Activated naive CD4-positive, alpha-beta T cell treated with anti-CD3 and anti-CD28 coated beads, Interleukin-2, amount 10 ng/mL, durations not matched to agents 7 days and 5 days (primary cell): ENCODE results near the gene CACHD1.

Experiments
- CTCF ChIA-PET: fragments of 350-600 bp; sonication (Branson Sonifier 250); formaldehyde crosslinking; loops from one replicate; lab custom pipeline; 2021; ENCODE audit warnings: antibody characterized with exemption; lab: Charles Lee
- DNase-seq: peaks from one replicate; pipeline ENCODE4 v3.0.0-alpha.2; 2020
- H3K27ac Mint-ChIP-seq: one replicate; pipeline ENCODE4 v1.8.0; 2021; ENCODE audit warnings: mild to moderate bottlenecking, moderate library complexity, mixed read lengths
- H3K27me3 Mint-ChIP-seq: one replicate; pipeline ENCODE4 v1.8.0; 2021; ENCODE audit warnings: mild to moderate bottlenecking, mixed read lengths
- H3K36me3 Mint-ChIP-seq: one replicate; pipeline ENCODE4 v1.8.0; 2021; ENCODE audit warnings: mixed read lengths
- H3K4me1 Mint-ChIP-seq: one replicate; pipeline ENCODE4 v1.8.0; 2021; ENCODE audit warnings: mixed read lengths
- H3K4me3 Mint-ChIP-seq: one replicate; pipeline ENCODE4 v1.8.0; 2021; ENCODE audit warnings: mild to moderate bottlenecking, moderate library complexity, mixed read lengths
- H3K9me3 Mint-ChIP-seq: one replicate; pipeline ENCODE4 v1.8.0; 2021; ENCODE audit warnings: mixed read lengths

CACHD1 gene

GRCh38 chr1:64654519-64655341 is 184.8 kb downstream of the CACHD1 start:
- Mint-ChIP-seq H3K27me3 (no peaks in the 10 kb centered on the region), H3K4me1 (no peaks in the 10 kb centered on the region), H3K4me3 (no peak overlapping the region), H3K27ac (no peak overlapping the region), H3K36me3 (no peaks in the 10 kb centered on the region), H3K9me3 (no peaks in the 10 kb centered on the region)
- CTCF ChIA-PET, result no interaction called here
- no peak for DNase-seq

- DNase-seq, result no peak
- no peaks in the 10 kb centered on the region for H3K36me3 Mint-ChIP-seq
- H3K27me3 Mint-ChIP-seq, result no peaks in the 10 kb centered on the region
- no peaks in the 10 kb centered on the region for H3K9me3 Mint-ChIP-seq
- no peak overlapping the region for H3K27ac Mint-ChIP-seq
- no peaks in the 10 kb centered on the region for H3K4me1 Mint-ChIP-seq
- CTCF ChIA-PET, result no interaction called here
- no peak overlapping the region for H3K4me3 Mint-ChIP-seq
These were observed 185.9 kb downstream of the CACHD1 start for GRCh38 chr1:64655861-64656260.

- peaks cover 3% of the 10 kb centered on the region for H3K27me3 Mint-ChIP-seq
- CTCF ChIA-PET, result no interaction called here
- no peaks in the 10 kb centered on the region for H3K36me3 Mint-ChIP-seq
- no peaks in the 10 kb centered on the region for H3K4me1 Mint-ChIP-seq
- H3K27ac Mint-ChIP-seq, result no peak overlapping the region
- DNase-seq, result no peak
- H3K4me3 Mint-ChIP-seq, result no peak overlapping the region
- no peaks in the 10 kb centered on the region for H3K9me3 Mint-ChIP-seq
These were observed 189.7 kb downstream of the CACHD1 start for GRCh38 chr1:64659478-64660138.

GRCh38 chr1:64663668-64664067 is 193.7 kb downstream of the CACHD1 start:
- Mint-ChIP-seq H3K4me1 (no peaks in the 10 kb centered on the region), H3K4me3 (no peak overlapping the region), H3K9me3 (no peaks in the 10 kb centered on the region), H3K36me3 (no peaks in the 10 kb centered on the region), H3K27me3 (peaks cover 3% of the 10 kb centered on the region), H3K27ac (no peak overlapping the region)
- DNase-seq, result peak; percentile 38
- CTCF ChIA-PET, result interaction anchor here (0.8 to 2.6 kb wide), 4 partner anchors 12 to 197 kb away, joined by 3 to 13 read pairs (median 3); no protein-coding TSS in a partner anchor

- no peak overlapping the region for H3K4me3 Mint-ChIP-seq
- CTCF ChIA-PET, result interaction anchor here (1.1 to 2.6 kb wide), 2 partner anchors 12 to 198 kb away, joined by 3 to 13 read pairs; no protein-coding TSS in a partner anchor
- no peak for DNase-seq
- H3K9me3 Mint-ChIP-seq, result no peaks in the 10 kb centered on the region
- peaks cover 3% of the 10 kb centered on the region for H3K27me3 Mint-ChIP-seq
- H3K4me1 Mint-ChIP-seq, result no peaks in the 10 kb centered on the region
- no peaks in the 10 kb centered on the region for H3K36me3 Mint-ChIP-seq
- H3K27ac Mint-ChIP-seq, result no peak overlapping the region
These were observed 194.4 kb downstream of the CACHD1 start for GRCh38 chr1:64664299-64664698.

GRCh38 chr1:64669098-64669675 is 199.3 kb downstream of the CACHD1 start:
- CTCF ChIA-PET, result no interaction called here
- Mint-ChIP-seq H3K9me3 (no peaks in the 10 kb centered on the region), H3K27ac (no peak overlapping the region), H3K27me3 (no peaks in the 10 kb centered on the region), H3K4me3 (no peak overlapping the region), H3K4me1 (no peaks in the 10 kb centered on the region), H3K36me3 (no peaks in the 10 kb centered on the region)
- no peak for DNase-seq

GRCh38 chr1:64675718-64676345 is 205.9 kb downstream of the CACHD1 start:
- Mint-ChIP-seq H3K4me1 (no peaks in the 10 kb centered on the region), H3K9me3 (no peaks in the 10 kb centered on the region), H3K4me3 (no peak overlapping the region), H3K36me3 (no peaks in the 10 kb centered on the region), H3K27me3 (no peaks in the 10 kb centered on the region), H3K27ac (no peak overlapping the region)
- no peak for DNase-seq
- CTCF ChIA-PET, result interaction anchor here (0.9 to 3.5 kb wide), 14 partner anchors 8 to 404 kb away, joined by 3 to 13 read pairs (median 4); no protein-coding TSS in a partner anchor

- H3K9me3 Mint-ChIP-seq, result no peaks in the 10 kb centered on the region
- H3K4me1 Mint-ChIP-seq, result no peaks in the 10 kb centered on the region
- no peak overlapping the region for H3K27ac Mint-ChIP-seq
- H3K4me3 Mint-ChIP-seq, result no peak overlapping the region
- H3K27me3 Mint-ChIP-seq, result no peaks in the 10 kb centered on the region
- no peak for DNase-seq
- H3K36me3 Mint-ChIP-seq, result no peaks in the 10 kb centered on the region
- CTCF ChIA-PET, result interaction anchor here (0.9 to 3.5 kb wide), 8 partner anchors 8 to 408 kb away, joined by 3 to 13 read pairs (median 5); no protein-coding TSS in a partner anchor
These were observed 206.5 kb downstream of the CACHD1 start for GRCh38 chr1:64676386-64676785.

- Mint-ChIP-seq H3K27me3 (no peaks in the 10 kb centered on the region), H3K27ac (no peak overlapping the region), H3K4me1 (no peaks in the 10 kb centered on the region), H3K9me3 (no peaks in the 10 kb centered on the region), H3K4me3 (no peak overlapping the region), H3K36me3 (no peaks in the 10 kb centered on the region)
- no peak for DNase-seq
- CTCF ChIA-PET, result interaction anchor here (0.9 to 3.5 kb wide), 6 partner anchors 8 to 409 kb away, joined by 3 to 13 read pairs (median 6); no protein-coding TSS in a partner anchor
These were observed 207.6 kb downstream of the CACHD1 start for GRCh38 chr1:64677532-64677931.

- CTCF ChIA-PET, result interaction anchor here (0.7 to 1.6 kb wide), 4 partner anchors 10 to 408 kb away, joined by 3 to 4 read pairs (median 3); no protein-coding TSS in a partner anchor
These were observed 208.4 kb downstream of the CACHD1 start for GRCh38 chr1:64678366-64678765.

GRCh38 chr1:64679177-64679576 is 209.2 kb downstream of the CACHD1 start:
- DNase-seq, result no peak
- CTCF ChIA-PET, result interaction anchor here (0.7 to 1.6 kb wide), 3 partner anchors 16 to 146 kb away, joined by 3 to 4 read pairs (median 3); no protein-coding TSS in a partner anchor
- Mint-ChIP-seq H3K4me1 (no peaks in the 10 kb centered on the region), H3K9me3 (no peaks in the 10 kb centered on the region), H3K27ac (no peak overlapping the region), H3K36me3 (no peaks in the 10 kb centered on the region), H3K27me3 (no peaks in the 10 kb centered on the region), H3K4me3 (no peak overlapping the region)

More at GRCh38 chr1:64678366-64678765, 208.4 kb downstream of the CACHD1 start:
- no peak for DNase-seq
- Mint-ChIP-seq H3K9me3 (no peaks in the 10 kb centered on the region), H3K36me3 (no peaks in the 10 kb centered on the region), H3K27me3 (no peaks in the 10 kb centered on the region), H3K27ac (no peak overlapping the region), H3K4me1 (no peaks in the 10 kb centered on the region), H3K4me3 (no peak overlapping the region)

- CTCF ChIA-PET, result interaction anchor here (1.3 kb wide), 1 partner anchor 10 kb away, joined by 5 read pairs; no protein-coding TSS in a partner anchor
- H3K4me3 Mint-ChIP-seq, result no peak overlapping the region
These were observed 210.7 kb downstream of the CACHD1 start for GRCh38 chr1:64680599-64680998.

GRCh38 chr1:64681043-64681442 is 211.1 kb downstream of the CACHD1 start:
- Mint-ChIP-seq H3K27me3 (no peaks in the 10 kb centered on the region), H3K4me3 (no peak overlapping the region), H3K36me3 (no peaks in the 10 kb centered on the region), H3K9me3 (no peaks in the 10 kb centered on the region), H3K4me1 (no peaks in the 10 kb centered on the region), H3K27ac (no peak overlapping the region)
- CTCF ChIA-PET, result interaction anchor here (0.6 to 1.3 kb wide), 3 partner anchors 9 to 413 kb away, joined by 3 to 5 read pairs (median 3); no protein-coding TSS in a partner anchor
- DNase-seq, result no peak

More at GRCh38 chr1:64680599-64680998, 210.7 kb downstream of the CACHD1 start:
- Mint-ChIP-seq H3K27me3 (no peaks in the 10 kb centered on the region), H3K27ac (no peak overlapping the region), H3K36me3 (no peaks in the 10 kb centered on the region), H3K4me1 (no peaks in the 10 kb centered on the region), H3K9me3 (no peaks in the 10 kb centered on the region)
- DNase-seq, result no peak
